ENCODE data around the gene RIMBP2. TPM values are rescaled to one million over a fixed set of nuclear protein-coding genes. Genes with fewer than 3 reads are reported as not detected.

Gene RIMBP2
- total and polyA plus RNA-seq, 9 of the 15 experiments (the other 6 are each of a cell fraction or from before 2014, with no cell fraction given) = not detected

- TF ChIP-seq ATF3 (IDR thresholded peaks at IDR 0.05) (no peak), ATF3 (CRISPR knock-in tag; conservative IDR thresholded peaks at IDR 0.05) (no peak), HEY1 (CRISPR knock-in tag; IDR thresholded peaks at IDR 0.05; ENCODE audit: borderline replicate concordance) (no peak), ELF1 (tag; IDR thresholded peaks at IDR 0.05) (no peak)
Observed at GRCh38 chr12:130385193-130385592, 330.9 kb downstream of the RIMBP2 start (continued).

GRCh38 chr12:130384234-130384633, 331.9 kb downstream of the RIMBP2 start:
- Histone ChIP-seq H3K4me1 (replicated peaks in 1 of 2; ENCODE audit: control insufficient read depth in 2 of 2, insufficient read depth in 2 of 2, low read length in 2 of 2) (no peaks in the 10 kb centered on the region), H3K4me3 (no peak overlapping the region), H3K79me2 (ENCODE audit: control insufficient read depth, insufficient read depth, low read length) (no peaks in the 10 kb centered on the region), H3K9me1 (ENCODE audit: control insufficient read depth, insufficient read depth, low read length) (no peaks in the 10 kb centered on the region), H3K9me3 (replicated peaks; ENCODE audit: control insufficient read depth, insufficient read depth, low read depth, low read length) (no peaks in the 10 kb centered on the region), H4K20me1 (replicated peaks; ENCODE audit: control insufficient read depth, insufficient read depth, low read length) (no peaks in the 10 kb centered on the region), H3K9ac (ENCODE audit: insufficient read depth in 1 of 2, low read depth in 2 of 2, low read length in 2 of 2) (no peak overlapping the region), H3K27ac (ENCODE audit: extremely low read depth, low read depth, low read length) (no peak overlapping the region), H3K27me3 (ENCODE audit: control insufficient read depth in 2 of 2, insufficient read depth in 2 of 2, low read length in 2 of 2) (no peaks in the 10 kb centered on the region), H2AFZ (ENCODE audit: low read depth, low read length) (no peak overlapping the region), H3K4me2 (ENCODE audit: insufficient read depth, low read length) (no peak overlapping the region), H3K36me3 (ENCODE audit: control insufficient read depth, insufficient read depth, low read length) (no peaks in the 10 kb centered on the region)
- no TSS peak for BruUV-seq (replicated peaks)
- TF ChIP-seq PHB2 (IDR thresholded peaks at IDR 0.05; ENCODE audit: low read depth) = no peak
- ATAC-seq (no peak), DNase-seq (ENCODE audit: extremely low read depth in 1 of 4, low spot score in 3 of 4) (no peak), FAIRE-seq (no peak)
- POLR2A ChIA-PET = no interaction called here
- intact Hi-C loops (cut with micrococcal nuclease) = no loop called here
- WGBS (ENCODE audit: insufficient coverage, low coverage, missing lambda C conversion rate) = 0% methylated on average over 3 of the region's 3 CpGs
- in situ Hi-C loops (cut with MboI) = no loop called here
- CTCF ChIA-PET (ENCODE audit: low intra/inter-chr PET ratio) = no interaction called here

Measured in K562 (cell line).